HepG2 (cell line): ENCODE measurements around the gene JSRP1. TPM values are rescaled to one million over a fixed set of nuclear protein-coding genes. Genes with fewer than 3 reads are reported as not detected.

ENCODE experiments used
- AHR ChIP-seq: IDR thresholded peaks from 2 replicates; pipeline ENCODE4 v1.6.1; 2018; ENCODE audit warnings: missing genetic modification reagents, missing compliant biosample characterization
- DPF2 ChIP-seq: sonication (generic); formaldehyde crosslinking; IDR thresholded peaks from 2 replicates; pipeline ENCODE4 v1.4.0; 2020; ENCODE audit warnings: mild to moderate bottlenecking, low read depth, missing genetic modification reagents, borderline replicate concordance
- ELF1 ChIP-seq: sonication (generic); formaldehyde crosslinking; IDR thresholded peaks from 2 replicates; pipeline ENCODE4 v1.4.0; 2020; ENCODE audit warnings: missing genetic modification reagents
- FLYWCH1 ChIP-seq: sonication (generic); formaldehyde crosslinking; IDR thresholded peaks from 2 replicates; pipeline ENCODE4 v1.8.1; 2023; ENCODE audit warnings: mild to moderate bottlenecking, missing genetic modification reagents
- FOXJ3 ChIP-seq: sonication (generic); formaldehyde crosslinking; IDR thresholded peaks from 2 replicates; pipeline ENCODE4 v1.4.0; 2020; ENCODE audit warnings: missing genetic modification reagents, mild to moderate bottlenecking, borderline replicate concordance
- IKZF1 ChIP-seq: fragments of 450-650 bp; IDR thresholded peaks from 2 replicates; pipeline ENCODE4 v1.7.1; 2016
- KAT8 ChIP-seq: IDR thresholded peaks from 2 replicates; pipeline ENCODE4 v1.6.1; 2016; ENCODE audit warnings: missing genetic modification reagents, missing compliant biosample characterization
- KDM6A ChIP-seq: IDR thresholded peaks from 2 replicates; pipeline ENCODE4 v1.6.1; 2016; ENCODE audit warnings: low read depth
- PLRG1 ChIP-seq: fragments of 450-650 bp; conservative IDR thresholded peaks from 2 replicates; pipeline ENCODE4 v1.6.1; 2016
- POLR2G ChIP-seq: fragments of 200-400 bp; formaldehyde crosslinking; IDR thresholded peaks from 2 replicates; pipeline ENCODE4 v1.6.1; 2018; ENCODE audit warnings: mild to moderate bottlenecking, low read depth, low read length, moderate library complexity
- PPARG ChIP-seq: conservative IDR thresholded peaks from 2 replicates; pipeline ENCODE4 v1.6.1; 2016; ENCODE audit warnings: missing biosample characterization, missing genetic modification reagents
- RBM39 ChIP-seq: fragments of 200-400 bp; formaldehyde crosslinking; IDR thresholded peaks from one replicate; pipeline ENCODE4 v1.6.1; 2018; ENCODE audit warnings: antibody characterized with exemption, mild to moderate bottlenecking, low read depth, low read length; ENCODE audit not compliant: poor library complexity, severe bottlenecking
- RELA ChIP-seq: sonication (generic); formaldehyde crosslinking; IDR thresholded peaks from 2 replicates; pipeline ENCODE4 v1.4.0; 2020; ENCODE audit warnings: missing genetic modification reagents
- SMAD1 ChIP-seq: sonication (generic); formaldehyde crosslinking; IDR thresholded peaks from 2 replicates; pipeline ENCODE4 v1.4.0; 2020; ENCODE audit warnings: missing genetic modification reagents, low read depth, mild to moderate bottlenecking, borderline replicate concordance
- TARDBP ChIP-seq: sonication (generic); formaldehyde crosslinking; IDR thresholded peaks from 2 replicates; pipeline ENCODE4 v1.8.0; 2022; ENCODE audit warnings: mild to moderate bottlenecking, missing genetic modification reagents
- TOPORS ChIP-seq: sonication (generic); formaldehyde crosslinking; IDR thresholded peaks from 2 replicates; pipeline ENCODE4 v1.8.0; 2023; ENCODE audit warnings: mild to moderate bottlenecking, missing genetic modification reagents
- XRCC5 ChIP-seq: fragments of 200-400 bp; formaldehyde crosslinking; optimal IDR thresholded peaks from 2 replicates; pipeline ENCODE3; 2017; ENCODE audit warnings: mild to moderate bottlenecking, low read length
- ZFP36 ChIP-seq: fragments of 150-350 bp; IDR thresholded peaks from 2 replicates; pipeline ENCODE4 v1.6.1; 2018; ENCODE audit warnings: borderline replicate concordance, low read length, low read depth; ENCODE audit not compliant: partially characterized antibody
- ZNF124 ChIP-seq: sonication (generic); formaldehyde crosslinking; IDR thresholded peaks from 2 replicates; pipeline ENCODE4 v1.4.0; 2020; ENCODE audit warnings: missing genetic modification reagents
- ZNF20 ChIP-seq: sonication (generic); formaldehyde crosslinking; IDR thresholded peaks from 2 replicates; pipeline ENCODE4 v1.4.0; 2020; ENCODE audit warnings: mild to moderate bottlenecking, moderate library complexity, missing genetic modification reagents
- ZNF367 ChIP-seq: sonication (generic); formaldehyde crosslinking; IDR thresholded peaks from 2 replicates; pipeline ENCODE4 v1.4.0; 2020; ENCODE audit warnings: missing genetic modification reagents, borderline replicate concordance
- ZNF484 ChIP-seq: sonication (generic); formaldehyde crosslinking; IDR thresholded peaks from 2 replicates; pipeline ENCODE4 v1.5.1; 2020; ENCODE audit warnings: mild to moderate bottlenecking, low read depth, missing genetic modification reagents, borderline replicate concordance
- ZNF740 ChIP-seq: sonication (generic); formaldehyde crosslinking; IDR thresholded peaks from 2 replicates; pipeline ENCODE4 v1.4.0; 2020; ENCODE audit warnings: missing genetic modification reagents
- ZSCAN29 ChIP-seq: sonication (generic); formaldehyde crosslinking; conservative IDR thresholded peaks from 2 replicates; pipeline ENCODE4 v1.4.0; 2020; ENCODE audit warnings: mild to moderate bottlenecking, missing genetic modification reagents
- ZZZ3 ChIP-seq: sonication (generic); formaldehyde crosslinking; IDR thresholded peaks from 2 replicates; pipeline ENCODE4 v1.4.0; 2020; ENCODE audit warnings: missing genetic modification reagents, mild to moderate bottlenecking, borderline replicate concordance
- polyA plus RNA-seq, 8 experiments: library from polyadenylated mRNA; depleted of rRNA in 3 of 8; stranded (reverse) in 7 of 8; unstranded in 1 of 8; fragments of >200 nt; fragmentation: Illumina TruSeq in 4 of 8; extraction: Trizol in 4 of 8; gene quantifications; 2 replicates each; pipeline versions ENCODE4 v1.2.1 to v1.2.3, GENCODE V29; 2011 to 2016; ENCODE audit warnings: low read depth in 4 of 8, missing spikeins in 1 of 8, mixed read lengths in 1 of 8; ENCODE audit not compliant: insufficient read depth in 1 of 8
- total RNA-seq, 5 experiments: library from RNA; depleted of rRNA; stranded (reverse); fragments of >200 nt; fragmentation: Illumina TruSeq; extraction: Trizol; gene quantifications; 2 replicates each; pipeline ENCODE4 v1.2.3, GENCODE V29; 2016; ENCODE audit warnings: low read depth in 1 of 5
- TF ChIP-seq, protein P1 (sequence below), 2 experiments: fragments of 450-650 bp in 1 of 2; sonication (generic) in 1 of 2; formaldehyde crosslinking; IDR thresholded peaks; 2 replicates each; pipeline versions ENCODE4 v1.5.0 to v1.8.0; 2020 to 2022; ENCODE audit warnings: mild to moderate bottlenecking in 1 of 2, missing genetic modification reagents in 1 of 2
- TF ChIP-seq, protein P2 (sequence below): sonication (generic); formaldehyde crosslinking; IDR thresholded peaks from 2 replicates; pipeline ENCODE4 v1.8.1; 2023; ENCODE audit warnings: mild to moderate bottlenecking, missing genetic modification reagents, borderline replicate concordance
- TF ChIP-seq, protein P3 (sequence below): sonication (generic); formaldehyde crosslinking; IDR thresholded peaks from 2 replicates; pipeline ENCODE4 v1.8.1; 2023; ENCODE audit warnings: mild to moderate bottlenecking, moderate library complexity, missing genetic modification reagents
- TF ChIP-seq, protein P4 (sequence below): sonication (generic); formaldehyde crosslinking; conservative IDR thresholded peaks from 2 replicates; pipeline ENCODE4 v1.8.0; 2022; ENCODE audit warnings: mild to moderate bottlenecking, moderate library complexity, missing genetic modification reagents

JSRP1 gene
- total and polyA plus RNA-seq, 2 of the 13 experiments (the other 11 are each of a cell fraction or from before 2014, with no cell fraction given) = 0.16 to 0.38 TPM

- TF ChIP-seq, protein P1, sequence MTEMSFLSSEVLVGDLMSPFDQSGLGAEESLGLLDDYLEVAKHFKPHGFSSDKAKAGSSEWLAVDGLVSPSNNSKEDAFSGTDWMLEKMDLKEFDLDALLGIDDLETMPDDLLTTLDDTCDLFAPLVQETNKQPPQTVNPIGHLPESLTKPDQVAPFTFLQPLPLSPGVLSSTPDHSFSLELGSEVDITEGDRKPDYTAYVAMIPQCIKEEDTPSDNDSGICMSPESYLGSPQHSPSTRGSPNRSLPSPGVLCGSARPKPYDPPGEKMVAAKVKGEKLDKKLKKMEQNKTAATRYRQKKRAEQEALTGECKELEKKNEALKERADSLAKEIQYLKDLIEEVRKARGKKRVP (CRISPR knock-in tag; IDR thresholded peaks at IDR 0.05) = no peak
- TF ChIP-seq PLRG1 = no peak
- TF ChIP-seq DPF2 (CRISPR knock-in tag) = peak; percentile 35; the same call in 1 of the 2 replicates
- no peak; the same call in 1 of the 2 replicates for TF ChIP-seq FOXJ3
- TF ChIP-seq PPARG = 0 out of 2 replicates have a peak, but pooled peaks have one; percentile 31
- no peak for TF ChIP-seq ZNF20 (CRISPR knock-in tag)
- TF ChIP-seq IKZF1 = no peak
- no peak for TF ChIP-seq ZNF367 (CRISPR knock-in tag)
- 0 out of 2 replicates have a peak, but pooled peaks have one; percentile 22 for TF ChIP-seq KAT8
- no peak for TF ChIP-seq ZSCAN29 (CRISPR knock-in tag)
- TF ChIP-seq RELA (CRISPR knock-in tag) = no peak
- TF ChIP-seq TOPORS (CRISPR knock-in tag) = no peak
- TF ChIP-seq, protein P2, sequence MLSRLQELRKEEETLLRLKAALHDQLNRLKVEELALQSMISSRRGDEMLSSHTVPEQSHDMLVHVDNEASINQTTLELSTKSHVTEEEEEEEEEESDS = no peak
- TF ChIP-seq, protein P3, sequence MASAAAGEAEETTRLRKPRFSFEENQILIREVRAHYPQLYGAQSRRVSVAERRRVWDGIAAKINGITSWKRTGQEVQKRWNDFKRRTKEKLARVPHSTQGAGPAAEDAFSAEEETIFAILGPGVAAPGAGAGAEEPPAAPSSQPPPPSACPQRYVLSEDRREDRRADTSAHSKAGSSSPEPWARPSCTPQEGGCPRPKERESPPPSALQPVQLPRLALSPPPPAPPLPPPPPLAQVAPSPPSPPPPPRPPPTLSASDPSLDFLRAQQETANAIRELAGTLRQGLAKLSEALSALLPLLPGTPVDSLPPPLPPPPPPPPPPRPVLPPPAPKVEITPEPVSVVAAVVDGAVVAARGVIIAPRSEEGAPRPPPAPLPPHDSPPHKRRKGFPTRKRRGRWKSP (CRISPR knock-in tag) = no peak
- no peak for TF ChIP-seq ZZZ3 (CRISPR knock-in tag)
- no peak for TF ChIP-seq ZNF484 (CRISPR knock-in tag)
- no peak for TF ChIP-seq AHR (CRISPR knock-in tag)
- TF ChIP-seq, protein P4, sequence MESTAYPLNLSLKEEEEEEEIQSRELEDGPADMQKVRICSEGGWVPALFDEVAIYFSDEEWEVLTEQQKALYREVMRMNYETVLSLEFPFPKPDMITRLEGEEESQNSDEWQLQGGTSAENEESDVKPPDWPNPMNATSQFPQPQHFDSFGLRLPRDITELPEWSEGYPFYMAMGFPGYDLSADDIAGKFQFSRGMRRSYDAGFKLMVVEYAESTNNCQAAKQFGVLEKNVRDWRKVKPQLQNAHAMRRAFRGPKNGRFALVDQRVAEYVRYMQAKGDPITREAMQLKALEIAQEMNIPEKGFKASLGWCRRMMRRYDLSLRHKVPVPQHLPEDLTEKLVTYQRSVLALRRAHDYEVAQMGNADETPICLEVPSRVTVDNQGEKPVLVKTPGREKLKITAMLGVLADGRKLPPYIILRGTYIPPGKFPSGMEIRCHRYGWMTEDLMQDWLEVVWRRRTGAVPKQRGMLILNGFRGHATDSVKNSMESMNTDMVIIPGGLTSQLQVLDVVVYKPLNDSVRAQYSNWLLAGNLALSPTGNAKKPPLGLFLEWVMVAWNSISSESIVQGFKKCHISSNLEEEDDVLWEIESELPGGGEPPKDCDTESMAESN = no peak
- TF ChIP-seq ZFP36 = no peak
- TF ChIP-seq ZNF740 (CRISPR knock-in tag) = no peak
- peak; percentile 38 for TF ChIP-seq XRCC5
- peak; percentile 60; the same call in 1 of the 2 replicates for TF ChIP-seq KDM6A
- TF ChIP-seq SMAD1 (CRISPR knock-in tag) = no peak
- TF ChIP-seq TARDBP (CRISPR knock-in tag) = no peak; the same call in 1 of the 2 replicates
- TF ChIP-seq POLR2G = no peak
- peak; percentile 26; the same call in 1 of the 2 replicates for TF ChIP-seq ELF1 (CRISPR knock-in tag)
- no peak for TF ChIP-seq ZNF124
- no peak for TF ChIP-seq RBM39
- TF ChIP-seq FLYWCH1 (CRISPR knock-in tag) = no peak
Measured at GRCh38 chr19:2288338-2288817, 32.2 kb upstream of the JSRP1 start (continued).
